Left ventricle myocardium superior (tissue), 1 donor: Measurements from ENCODE around the gene CRLF2. TPM values are rescaled to one million over a fixed set of nuclear protein-coding genes. Genes with fewer than 3 reads are reported as not detected.
"Not testable (repeated sequence)": the region's sequence is repeated elsewhere in the genome, so short reads cannot be mapped to it uniquely, and the experiment has no call there.

ENCODE experiments used
- ATAC-seq: fragments of 200-7000 bp; cut with Tn5 transposase; one replicate; pipeline ENCODE4 v1.9.1; 2020; ENCODE audit warnings: mild to moderate bottlenecking, moderate library complexity
- DNase-seq: peaks from one replicate; pipeline ENCODE4 v3.0.0-alpha.2; 2020
- intact Hi-C: fragments of 100-400 bp; cut with micrococcal nuclease; formaldehyde crosslinking; loops from one replicate; pipeline ENCODE4 v1.11.0; 2022
- long read RNA-seq: library from polyadenylated mRNA; unstranded; transcript quantifications from one replicate; pipeline ENCODE4 v2.0.0, GENCODE V29; 2021
- total RNA-seq: library from RNA; stranded (reverse); fragmentation: NEBNext Ultra II Directional; extraction: Animal tissue kit (Norgen Biotek cat#: 25700); gene quantifications from one replicate; pipeline ENCODE4 v1.2.1, GENCODE V29; 2021
- donor health status: DM: no; HTN: yes; CAD: no; lungs with severe emphysema.

CRLF2 gene
- not detected for total RNA-seq
- long read RNA-seq: 0 reads

GRCh38 chrX:1212532-1212931 lies at the start of gene CRLF2:
Gene CRLF2 (minus strand): TSS chrX:1212649. CDS start chrX:1212634, 15 bp downstream.
- no peak for DNase-seq
- intact Hi-C loops: no loop called here
- ATAC-seq: no peak

GRCh38 chrX:1261771-1262170 lies 49.3 kb upstream of the CRLF2 start:
- intact Hi-C loops, DNase-seq, ATAC-seq: not testable (repeated sequence)

- ATAC-seq: no peak
- intact Hi-C loops: no loop called here
- DNase-seq: no peak
Observed at GRCh38 chrX:1261285-1261684, 48.8 kb upstream of the CRLF2 start.

GRCh38 chrX:1252861-1253260 lies 40.4 kb upstream of the CRLF2 start:
- ATAC-seq (no peak), DNase-seq (no peak)
- intact Hi-C loops: no loop called here

- intact Hi-C loops: no loop called here
- ATAC-seq (peak; percentile 84), DNase-seq (peak; percentile 62)
Observed at GRCh38 chrX:1249101-1249887, 36.8 kb upstream of the CRLF2 start.

GRCh38 chrX:1248331-1249061 lies 36.0 kb upstream of the CRLF2 start:
- DNase-seq (no peak), ATAC-seq (no peak)
- intact Hi-C loops: no loop called here

GRCh38 chrX:1246816-1247215 lies 34.4 kb upstream of the CRLF2 start:
- DNase-seq (peak; percentile 81), ATAC-seq (peak; percentile 59)
- intact Hi-C loops: no loop called here

- intact Hi-C loops: no loop called here
- DNase-seq: no peak
- ATAC-seq: no peak
Observed at GRCh38 chrX:1244164-1245076, 32.0 kb upstream of the CRLF2 start.

GRCh38 chrX:1242891-1243402 lies 30.5 kb upstream of the CRLF2 start:
- intact Hi-C loops: no loop called here
- no peak for DNase-seq
- ATAC-seq: no peak

GRCh38 chrX:1240551-1240950 lies 28.1 kb upstream of the CRLF2 start:
- ATAC-seq, intact Hi-C loops: not testable (repeated sequence)

GRCh38 chrX:1239681-1240142 lies 27.3 kb upstream of the CRLF2 start:
- intact Hi-C loops: no loop called here
- peak; percentile 57 for ATAC-seq
- DNase-seq: peak; percentile 61

More at GRCh38 chrX:1240551-1240950, 28.1 kb upstream of the CRLF2 start:
- DNase-seq: not testable (repeated sequence)

- DNase-seq (no peak), ATAC-seq (no peak)
- intact Hi-C loops: no loop called here
Observed at GRCh38 chrX:1231850-1232465, 19.5 kb upstream of the CRLF2 start.

GRCh38 chrX:1228101-1228500 lies 15.7 kb upstream of the CRLF2 start:
- ATAC-seq, DNase-seq, intact Hi-C loops: not testable (repeated sequence)

- ATAC-seq (no peak), DNase-seq (no peak)
- intact Hi-C loops: no loop called here
Observed at GRCh38 chrX:1226249-1226648, 13.8 kb upstream of the CRLF2 start.

- intact Hi-C loops: no loop called here
- DNase-seq (no peak), ATAC-seq (no peak)
Observed at GRCh38 chrX:1224954-1225353, 12.5 kb upstream of the CRLF2 start.

- DNase-seq (no peak), ATAC-seq (no peak)
- intact Hi-C loops: no loop called here
Observed at GRCh38 chrX:1223242-1223600, 10.8 kb upstream of the CRLF2 start.

GRCh38 chrX:1222531-1223241 lies 10.2 kb upstream of the CRLF2 start:
- no peak for ATAC-seq
- no peak for DNase-seq
- intact Hi-C loops: no loop called here

GRCh38 chrX:1221296-1221845 lies 8.9 kb upstream of the CRLF2 start:
- DNase-seq (no peak), ATAC-seq (no peak)
- intact Hi-C loops: no loop called here
